Parathyroid adenoma (tissue), 2 donors: ENCODE results near the gene DNAJC1.

ENCODE experiments used
- H2AFZ ChIP-seq: fragments of 300-600 bp; sonication (generic); one replicate; pipeline ENCODE4 v1.7.0; 2017; ENCODE audit warnings: antibody characterized with exemption, mild to moderate bottlenecking
- H3K27ac ChIP-seq: fragments of 300-600 bp; sonication (generic); one replicate; pipeline ENCODE4 v1.7.0; 2017
- H3K27me3 ChIP-seq: fragments of 300-600 bp; sonication (generic); one replicate; pipeline ENCODE4 v1.7.0; 2017; ENCODE audit warnings: low read length; ENCODE audit not compliant: control insufficient read depth, insufficient read depth
- H3K36me3 ChIP-seq: fragments of 300-600 bp; sonication (generic); one replicate; pipeline ENCODE4 v1.7.0; 2017; ENCODE audit warnings: low read length; ENCODE audit not compliant: control insufficient read depth, insufficient read depth
- H3K4me1 ChIP-seq: fragments of 300-600 bp; sonication (generic); one replicate; pipeline ENCODE4 v1.7.0; 2017; ENCODE audit warnings: control low read depth
- H3K4me2 ChIP-seq: fragments of 300-600 bp; sonication (generic); one replicate; pipeline ENCODE4 v1.7.0; 2017; ENCODE audit warnings: low read length
- H3K4me3 ChIP-seq: fragments of 300-600 bp; sonication (generic); one replicate; pipeline ENCODE4 v1.7.0; 2017; ENCODE audit warnings: low read depth, low read length
- H3K79me2 ChIP-seq: fragments of 300-600 bp; sonication (generic); one replicate; pipeline ENCODE4 v1.7.0; 2017; ENCODE audit warnings: control low read depth
- H3K9ac ChIP-seq: fragments of 300-600 bp; sonication (generic); one replicate; pipeline ENCODE4 v1.7.0; 2017; ENCODE audit warnings: mild to moderate bottlenecking
- H3K9me3 ChIP-seq: fragments of 300-600 bp; sonication (generic); one replicate; pipeline ENCODE4 v1.7.0; 2017; ENCODE audit warnings: low read length; ENCODE audit not compliant: control insufficient read depth
- TF ChIP-seq, protein P1 (sequence below): fragments of 300-600 bp; sonication (generic); IDR thresholded peaks from one replicate; pipeline ENCODE4 v1.7.0; 2017; ENCODE audit warnings: antibody characterized with exemption, mild to moderate bottlenecking
- donor health status: primary hyperparathyroidism.

Gene DNAJC1

DNA sequence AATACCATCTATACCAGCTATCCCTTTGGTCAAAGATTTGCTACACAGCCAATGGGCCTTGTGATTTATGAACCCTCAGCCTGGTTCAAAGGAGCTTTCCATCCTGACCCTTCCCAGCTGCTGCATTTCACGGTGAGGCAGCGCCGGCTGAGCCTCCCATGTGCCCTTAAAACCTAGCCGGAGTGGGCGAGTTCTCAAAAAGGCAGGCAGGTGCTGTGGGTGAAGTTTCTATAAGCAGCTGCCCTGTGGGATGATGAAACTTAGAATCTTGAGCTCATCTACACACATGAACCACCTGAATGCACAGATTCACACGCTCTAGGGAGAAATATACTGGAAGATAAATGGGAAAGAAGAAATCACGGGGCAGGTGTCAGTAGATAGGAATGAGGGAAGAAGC, 244.8 kb downstream of the DNAJC1 start:
- no peak overlapping the region for H3K9ac ChIP-seq

DNA sequence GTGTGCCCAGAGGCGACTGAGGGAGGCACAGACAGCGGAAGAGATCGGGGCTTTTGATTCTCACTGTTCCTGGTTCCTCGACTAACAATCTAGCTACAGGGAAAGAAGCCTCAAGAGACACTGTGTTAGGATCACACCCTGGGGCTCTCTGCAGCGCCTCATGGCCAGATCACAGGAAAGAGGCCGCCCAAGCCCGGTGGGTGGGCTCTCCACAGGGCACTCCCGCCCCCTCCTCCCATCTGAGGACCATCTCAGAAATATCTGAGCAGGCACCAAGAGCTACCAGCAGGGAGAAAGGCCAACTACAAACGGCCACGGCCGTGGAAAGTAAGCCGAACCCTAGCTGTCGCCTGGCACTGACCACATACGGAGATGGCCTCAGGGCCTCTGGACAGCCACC, 245.3 kb downstream of the DNAJC1 start:
- Histone ChIP-seq H3K4me2 (no peak overlapping the region), H3K9ac (no peak overlapping the region), H3K36me3 (no peaks in the 10 kb centered on the region), H3K4me1 (no peaks in the 10 kb centered on the region), H3K27ac (no peak overlapping the region), H3K79me2 (no peaks in the 10 kb centered on the region), H3K9me3 (no peaks in the 10 kb centered on the region), H3K4me3 (no peak overlapping the region), H3K27me3 (no peaks in the 10 kb centered on the region), H2AFZ (no peak overlapping the region)
- TF ChIP-seq, protein P1, sequence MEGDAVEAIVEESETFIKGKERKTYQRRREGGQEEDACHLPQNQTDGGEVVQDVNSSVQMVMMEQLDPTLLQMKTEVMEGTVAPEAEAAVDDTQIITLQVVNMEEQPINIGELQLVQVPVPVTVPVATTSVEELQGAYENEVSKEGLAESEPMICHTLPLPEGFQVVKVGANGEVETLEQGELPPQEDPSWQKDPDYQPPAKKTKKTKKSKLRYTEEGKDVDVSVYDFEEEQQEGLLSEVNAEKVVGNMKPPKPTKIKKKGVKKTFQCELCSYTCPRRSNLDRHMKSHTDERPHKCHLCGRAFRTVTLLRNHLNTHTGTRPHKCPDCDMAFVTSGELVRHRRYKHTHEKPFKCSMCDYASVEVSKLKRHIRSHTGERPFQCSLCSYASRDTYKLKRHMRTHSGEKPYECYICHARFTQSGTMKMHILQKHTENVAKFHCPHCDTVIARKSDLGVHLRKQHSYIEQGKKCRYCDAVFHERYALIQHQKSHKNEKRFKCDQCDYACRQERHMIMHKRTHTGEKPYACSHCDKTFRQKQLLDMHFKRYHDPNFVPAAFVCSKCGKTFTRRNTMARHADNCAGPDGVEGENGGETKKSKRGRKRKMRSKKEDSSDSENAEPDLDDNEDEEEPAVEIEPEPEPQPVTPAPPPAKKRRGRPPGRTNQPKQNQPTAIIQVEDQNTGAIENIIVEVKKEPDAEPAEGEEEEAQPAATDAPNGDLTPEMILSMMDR: no peak

More for the DNA sequence above, 244.8 kb downstream of the DNAJC1 start:
- no peak overlapping the region for H3K4me2 ChIP-seq
- no peaks in the 10 kb centered on the region for H3K36me3 ChIP-seq
- no peaks in the 10 kb centered on the region for H3K27me3 ChIP-seq
- H2AFZ ChIP-seq: no peak overlapping the region
- no peaks in the 10 kb centered on the region for H3K9me3 ChIP-seq
- no peaks in the 10 kb centered on the region for H3K4me1 ChIP-seq
- no peak overlapping the region for H3K27ac ChIP-seq
- H3K4me3 ChIP-seq: no peak overlapping the region
- H3K79me2 ChIP-seq: no peaks in the 10 kb centered on the region
- TF ChIP-seq, protein P1: no peak

DNA sequence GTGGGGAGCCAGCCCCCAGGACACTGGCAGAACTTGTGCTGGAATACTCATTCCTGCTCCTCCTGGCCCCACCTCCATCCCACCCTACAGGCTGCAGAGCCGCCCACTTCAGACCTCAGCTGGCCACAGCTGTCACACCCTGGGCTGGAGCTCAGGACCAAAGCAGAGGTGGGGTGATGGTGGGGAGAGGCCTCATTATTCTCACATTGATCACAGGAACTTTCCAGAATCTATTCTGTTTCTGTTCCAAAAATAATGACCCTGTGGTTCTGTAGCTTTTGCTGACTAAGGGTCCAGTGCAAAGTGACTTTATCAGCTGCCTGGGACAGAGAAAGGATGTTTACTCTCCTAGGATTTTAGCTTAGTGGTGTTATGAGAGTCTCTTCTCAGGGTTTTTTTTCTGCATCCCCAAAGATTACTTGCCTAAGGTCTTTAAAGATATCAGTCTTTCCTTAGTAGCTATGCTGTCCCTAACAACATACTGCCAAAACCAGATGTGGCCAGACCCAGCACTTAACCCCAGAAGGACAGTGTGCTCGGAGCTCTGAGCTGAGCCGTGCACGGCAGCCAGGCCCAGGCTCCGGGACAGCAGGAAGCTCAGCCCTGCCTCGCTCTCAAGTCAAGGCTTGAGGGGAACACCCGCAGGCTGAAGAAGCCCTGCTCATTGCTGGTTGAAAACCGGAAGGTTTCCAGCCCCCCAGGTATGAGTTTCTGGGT, 246.2 kb downstream of the DNAJC1 start:
- H3K9me3 ChIP-seq: no peaks in the 10 kb centered on the region
- H3K27ac ChIP-seq: no peak overlapping the region
- H3K4me1 ChIP-seq: no peaks in the 10 kb centered on the region

DNA sequence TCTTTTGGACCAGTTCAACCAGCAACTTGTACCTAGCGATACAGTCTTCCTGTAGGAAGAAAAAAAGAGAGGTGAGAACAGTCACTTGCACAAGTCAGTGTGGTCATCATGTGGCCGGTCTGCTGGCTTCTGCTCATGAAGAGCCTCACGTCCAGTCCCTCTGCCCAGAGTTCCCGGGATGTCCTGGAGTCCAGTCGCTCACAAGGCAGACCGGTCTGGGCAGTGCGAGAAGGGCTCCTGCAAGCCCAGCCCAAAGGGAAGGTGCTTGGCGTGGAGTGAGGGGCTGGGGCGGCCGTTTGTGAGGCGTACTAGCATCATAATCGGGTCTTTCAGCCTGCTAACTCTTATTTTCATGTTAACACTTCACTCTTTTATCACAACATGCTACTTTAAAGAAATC, 246.8 kb downstream of the DNAJC1 start:
- no peaks in the 10 kb centered on the region for H3K9me3 ChIP-seq
- no peaks in the 10 kb centered on the region for H3K36me3 ChIP-seq
- no peak overlapping the region for H3K27ac ChIP-seq
- H3K4me1 ChIP-seq: no peaks in the 10 kb centered on the region
- TF ChIP-seq, protein P1: no peak
- H2AFZ ChIP-seq: no peak overlapping the region
- no peak overlapping the region for H3K4me2 ChIP-seq
- no peak overlapping the region for H3K4me3 ChIP-seq
- H3K27me3 ChIP-seq: no peaks in the 10 kb centered on the region
- H3K9ac ChIP-seq: no peak overlapping the region
- H3K79me2 ChIP-seq: no peaks in the 10 kb centered on the region

More for the DNA sequence above, 246.2 kb downstream of the DNAJC1 start:
- Histone ChIP-seq H3K79me2 (no peaks in the 10 kb centered on the region), H3K36me3 (no peaks in the 10 kb centered on the region), H3K4me3 (no peak overlapping the region), H3K27me3 (no peaks in the 10 kb centered on the region), H3K9ac (no peak overlapping the region), H2AFZ (no peak overlapping the region), H3K4me2 (no peak overlapping the region)
- TF ChIP-seq, protein P1: no peak
